GM19238 (cell line): ENCODE measurements around the gene KLHL36.
A peak's percentile ranks its signal among the peaks of the same experiment; 100 is the strongest.
"Not testable (repeated sequence)": the region's sequence is repeated elsewhere in the genome, so short reads cannot be mapped to it uniquely, and the experiment has no call there.

Source experiments
- DNase-seq: peaks from one replicate; pipeline ENCODE4 v3.0.0; 2011; ENCODE audit warnings: low spot score; ENCODE audit not compliant: insufficient read length

Gene KLHL36

DNA sequence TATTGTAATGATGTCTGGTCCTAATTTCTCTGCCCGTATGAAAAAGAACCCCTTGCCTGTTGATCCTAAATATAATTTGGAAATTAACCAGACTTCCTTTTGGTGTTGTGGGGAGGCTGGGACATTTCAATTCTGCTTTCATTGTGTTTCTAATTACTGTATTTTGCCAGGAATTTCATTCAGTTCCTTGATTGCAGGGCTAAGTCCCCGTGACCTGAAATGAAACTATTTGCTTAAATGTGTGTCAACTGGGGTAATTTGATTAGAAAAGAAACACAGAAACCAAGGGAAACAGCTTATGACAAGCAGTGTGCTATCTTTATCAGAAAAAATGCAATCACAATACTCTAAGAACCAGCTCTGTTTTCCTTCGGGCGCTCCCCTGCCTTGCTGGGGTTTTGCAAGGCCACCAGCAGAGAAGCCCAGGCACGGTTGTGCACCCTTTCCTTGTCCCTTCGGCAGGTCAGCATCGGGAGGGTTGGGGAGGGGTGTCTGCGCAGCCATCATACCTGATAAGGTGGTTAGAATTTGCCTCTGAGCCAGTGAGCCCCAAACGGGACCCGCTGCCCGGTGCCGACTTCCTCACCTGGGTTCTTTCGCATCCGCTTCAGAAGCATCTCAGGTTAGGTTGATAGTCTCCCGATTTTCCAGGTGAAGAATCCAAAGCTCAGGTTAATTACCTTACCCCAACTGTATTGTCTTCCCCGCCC lies 19.4 kb downstream of the KLHL36 start:
- no peak for DNase-seq

DNA sequence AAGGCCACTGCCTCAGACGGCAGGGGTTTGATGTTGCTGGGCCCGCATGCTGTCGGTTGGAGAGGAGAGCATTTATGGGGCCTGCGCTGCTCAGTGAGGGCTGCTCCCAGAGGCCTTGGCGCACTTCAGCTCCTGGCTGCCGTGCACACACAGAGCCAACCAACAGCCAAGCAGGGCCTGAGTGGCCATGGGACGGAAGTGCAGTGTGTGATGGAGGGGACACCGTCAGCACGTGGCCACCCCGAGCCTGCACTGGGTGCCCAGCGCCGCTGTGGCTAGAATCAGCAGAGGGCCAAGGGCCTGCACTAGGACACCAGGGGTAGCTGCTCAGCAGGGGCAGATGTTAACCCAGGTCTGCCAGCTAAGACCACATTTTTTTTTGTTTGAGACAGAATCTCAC lies 21.8 kb downstream of the KLHL36 start:
- no peak for DNase-seq

DNA sequence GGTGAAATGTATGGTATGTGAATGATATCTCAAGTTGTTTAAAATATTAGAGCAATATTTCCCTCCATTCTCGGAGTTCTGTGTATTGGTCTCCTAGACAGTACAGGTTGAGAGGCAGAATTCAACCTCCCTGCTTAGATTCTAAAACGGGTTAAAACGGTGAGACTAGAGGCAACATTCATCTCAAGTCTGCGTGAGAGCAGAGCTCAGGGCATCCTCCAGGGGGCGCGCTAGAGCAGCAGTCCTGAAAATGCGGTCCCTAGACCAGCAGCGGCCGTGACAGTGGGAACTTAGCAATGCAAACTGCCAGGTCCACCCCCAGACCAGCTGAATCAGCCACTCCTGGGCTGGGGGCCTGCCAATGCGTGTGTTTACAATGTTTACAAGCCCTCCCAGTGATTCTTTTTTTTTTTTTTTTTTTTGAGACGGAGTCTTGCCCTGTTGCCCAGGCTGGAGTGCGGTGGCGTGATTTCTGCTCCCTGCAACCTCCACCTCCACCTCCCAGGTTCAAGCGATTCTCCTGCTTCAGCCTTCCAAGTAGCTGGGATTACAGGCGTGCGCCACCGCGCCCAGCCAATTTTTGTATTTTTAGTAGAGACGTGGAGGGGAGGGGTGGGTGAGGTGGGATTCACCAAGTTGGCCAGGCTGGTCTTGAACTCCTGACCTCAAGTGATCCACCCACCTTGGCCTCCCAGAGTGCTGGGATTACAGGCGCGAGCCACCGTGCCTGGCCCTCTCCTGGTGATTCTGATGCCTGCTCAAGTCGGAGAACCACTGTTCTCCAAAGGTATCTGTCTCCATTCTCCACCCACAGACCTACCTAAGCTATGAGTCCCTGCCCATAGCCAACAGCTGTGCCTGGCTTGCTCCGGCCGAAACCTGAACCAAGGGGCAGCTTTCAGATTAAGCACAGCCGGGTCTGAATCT lies 24.2 kb downstream of the KLHL36 start:
- DNase-seq = peak; percentile 74

DNA sequence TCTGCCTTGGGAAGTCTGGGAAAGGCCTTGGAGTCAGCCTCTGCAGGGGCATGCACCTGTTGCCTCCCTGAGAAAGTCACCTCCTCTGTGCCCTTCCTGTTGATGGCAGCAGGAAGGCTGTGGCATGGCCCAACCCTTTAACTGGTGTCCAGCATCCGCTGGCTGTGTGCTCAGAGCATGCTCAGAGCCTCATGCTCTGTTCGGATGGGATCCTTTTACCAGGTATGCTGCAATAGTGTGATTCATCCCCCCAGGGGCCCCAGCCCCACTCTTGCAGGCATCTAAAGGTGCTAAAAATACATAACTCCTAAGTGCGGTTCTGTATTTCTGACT lies 24.9 kb downstream of the KLHL36 start:
- DNase-seq = no peak

DNA sequence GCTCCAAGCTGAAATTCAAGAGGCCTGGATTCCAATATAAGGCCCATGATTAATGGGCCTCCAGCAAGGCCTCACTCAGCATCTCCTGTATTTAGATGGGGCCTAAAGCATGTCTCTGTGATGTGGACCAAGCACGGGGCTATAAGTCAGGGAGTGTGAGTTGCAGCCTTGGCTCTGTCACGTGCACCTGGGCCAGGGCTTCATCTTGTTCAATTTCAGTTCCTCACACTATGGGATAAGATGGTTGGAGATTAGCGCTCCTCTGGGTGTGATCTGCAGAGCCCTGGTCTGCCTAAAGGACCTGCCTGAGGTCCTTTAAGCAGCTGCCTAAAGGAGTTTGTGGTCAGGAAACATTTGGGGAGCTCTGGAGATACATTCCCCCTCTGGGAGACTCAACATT lies 25.2 kb downstream of the KLHL36 start:
- DNase-seq = no peak

DNA sequence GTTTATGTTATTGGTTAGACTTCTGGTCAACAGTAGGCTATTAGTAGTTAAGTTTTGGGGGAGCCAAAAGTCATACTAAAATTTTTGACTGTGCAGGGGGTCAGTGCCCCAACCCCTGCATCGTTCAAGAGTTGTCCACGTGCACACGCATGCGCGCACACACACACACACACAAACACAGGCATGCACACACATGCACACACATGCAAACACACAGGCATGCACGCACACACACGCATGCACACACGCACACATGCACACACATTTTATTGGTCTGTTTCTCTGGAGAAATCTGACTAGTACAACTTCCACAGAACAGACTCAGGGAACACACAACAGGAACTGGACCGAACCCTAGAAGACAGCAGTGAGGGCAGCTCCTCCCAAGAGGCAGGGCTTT lies 27.1 kb downstream of the KLHL36 start:
- DNase-seq = no peak

DNA sequence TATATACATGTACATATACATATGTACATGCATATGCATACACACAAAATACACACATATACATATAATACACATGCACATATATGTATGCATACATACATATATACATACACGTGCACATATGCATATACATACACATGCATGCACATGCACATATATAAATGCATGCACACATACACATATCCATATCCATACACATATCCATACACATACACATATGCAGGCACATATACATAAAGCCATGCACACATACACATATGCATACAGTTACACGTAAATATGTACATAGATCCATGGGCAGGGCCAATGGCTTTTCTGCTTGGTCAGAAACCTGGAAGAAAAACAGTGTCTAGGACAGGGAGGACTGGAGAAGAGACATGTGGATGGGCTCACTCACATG lies 27.6 kb downstream of the KLHL36 start:
- DNase-seq = no peak

DNA sequence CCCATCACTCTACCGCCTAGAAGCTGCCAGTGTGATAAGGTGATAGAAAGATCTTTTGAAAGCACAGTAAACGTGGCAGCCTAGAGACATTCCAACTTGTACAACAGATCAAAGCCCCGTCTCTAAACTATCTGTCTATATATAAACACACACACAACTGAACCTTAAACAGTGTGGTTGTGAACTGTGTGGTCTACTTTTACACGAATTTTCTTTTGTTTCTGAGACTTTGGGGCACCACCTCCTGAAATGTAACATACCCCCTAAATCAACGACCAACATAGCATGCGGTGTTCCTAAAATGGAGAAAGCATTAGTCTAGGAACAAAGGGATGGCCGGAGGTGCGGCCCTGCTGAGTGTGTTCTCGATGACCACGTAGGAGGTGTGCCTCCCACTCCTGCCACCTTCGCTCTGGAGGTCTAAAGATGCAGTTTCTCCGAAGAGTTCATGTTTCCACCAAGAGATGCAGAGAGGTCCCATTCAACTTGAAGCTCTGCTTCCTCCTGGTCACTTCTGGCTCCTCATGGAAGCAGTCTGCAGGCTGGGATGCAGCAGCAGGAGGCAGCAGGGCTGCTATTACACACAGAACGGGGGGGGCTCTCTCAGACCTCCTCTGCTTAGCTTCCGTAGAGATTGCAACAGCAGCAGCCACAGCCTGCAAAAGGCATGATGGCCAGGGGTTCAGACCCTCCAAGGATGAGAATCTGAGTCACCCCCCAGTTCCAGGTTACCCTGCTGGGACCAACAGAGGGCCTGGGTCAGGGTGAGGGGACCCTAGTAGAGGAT lies 28.9 kb downstream of the KLHL36 start:
- no peak for DNase-seq

DNA sequence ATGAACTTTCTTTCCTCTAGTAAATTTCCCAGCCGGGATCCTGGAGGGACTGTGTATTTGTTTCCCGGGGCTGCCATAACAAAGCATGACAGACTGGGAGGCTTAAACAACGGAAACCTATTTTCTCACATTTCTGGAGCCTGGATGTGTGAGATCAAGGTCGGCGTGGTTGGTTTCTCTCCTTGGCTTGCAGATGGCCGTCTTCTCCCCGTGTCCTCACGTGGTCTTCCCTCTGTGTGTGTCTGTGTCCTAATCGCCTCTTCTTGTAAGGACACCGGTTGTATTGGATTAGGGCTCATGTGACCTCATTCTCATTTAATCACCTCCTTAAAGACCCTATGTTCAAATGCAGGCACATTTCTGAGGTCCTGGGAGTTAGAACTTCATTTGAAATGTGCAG lies 29.5 kb downstream of the KLHL36 start:
- no peak for DNase-seq

DNA sequence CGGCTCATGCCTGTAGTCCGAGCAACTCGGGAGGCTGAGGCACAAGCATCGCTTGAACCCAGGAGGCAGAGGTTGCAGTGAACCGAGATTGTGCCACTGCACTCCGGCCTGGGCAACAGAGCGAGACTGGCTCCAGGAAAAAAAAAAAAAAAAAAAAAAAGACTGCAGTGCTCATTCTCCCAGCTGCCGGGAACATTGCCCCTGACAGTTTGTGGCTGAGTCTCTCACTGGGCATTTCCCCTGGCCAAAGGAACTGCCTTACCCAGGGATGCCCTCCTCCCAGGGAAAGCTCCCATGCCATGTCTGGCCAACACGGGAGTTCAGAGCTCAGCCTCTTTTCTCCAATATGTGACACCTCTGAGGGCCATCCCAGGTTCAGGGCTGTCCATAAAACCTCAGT lies 30.2 kb downstream of the KLHL36 start:
- DNase-seq = no peak

DNA sequence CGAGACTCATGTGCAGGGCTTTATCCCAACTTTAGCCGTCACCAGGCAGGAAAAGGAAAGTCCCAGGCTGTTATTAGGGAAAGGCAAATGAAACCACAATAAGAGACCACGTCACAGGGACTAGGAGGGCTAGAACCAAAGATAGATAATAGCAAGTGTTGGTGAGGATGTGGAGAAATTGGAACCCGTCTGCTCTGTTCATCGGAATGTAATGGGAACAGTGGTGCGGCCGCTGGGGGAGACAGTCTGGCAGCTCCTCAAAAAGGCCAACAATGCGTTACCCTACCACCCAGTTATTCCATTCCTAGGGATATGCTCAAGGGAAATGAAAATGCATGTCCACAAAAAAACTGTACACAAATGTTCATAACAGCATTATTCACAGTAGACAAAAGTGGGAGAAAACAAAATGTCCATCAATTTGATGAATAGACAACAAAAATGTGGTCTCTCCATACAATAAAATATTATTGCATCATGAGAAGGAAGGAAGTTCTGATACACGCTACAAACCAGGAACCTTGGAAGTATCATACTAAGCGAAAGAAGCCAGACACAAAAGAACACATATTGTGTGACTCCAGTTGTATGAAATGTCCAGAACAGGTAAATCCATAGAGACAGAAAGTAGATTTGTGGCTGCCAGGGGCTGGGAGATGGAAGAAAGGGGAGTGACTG lies 32.0 kb downstream of the KLHL36 start:
- no peak for DNase-seq

DNA sequence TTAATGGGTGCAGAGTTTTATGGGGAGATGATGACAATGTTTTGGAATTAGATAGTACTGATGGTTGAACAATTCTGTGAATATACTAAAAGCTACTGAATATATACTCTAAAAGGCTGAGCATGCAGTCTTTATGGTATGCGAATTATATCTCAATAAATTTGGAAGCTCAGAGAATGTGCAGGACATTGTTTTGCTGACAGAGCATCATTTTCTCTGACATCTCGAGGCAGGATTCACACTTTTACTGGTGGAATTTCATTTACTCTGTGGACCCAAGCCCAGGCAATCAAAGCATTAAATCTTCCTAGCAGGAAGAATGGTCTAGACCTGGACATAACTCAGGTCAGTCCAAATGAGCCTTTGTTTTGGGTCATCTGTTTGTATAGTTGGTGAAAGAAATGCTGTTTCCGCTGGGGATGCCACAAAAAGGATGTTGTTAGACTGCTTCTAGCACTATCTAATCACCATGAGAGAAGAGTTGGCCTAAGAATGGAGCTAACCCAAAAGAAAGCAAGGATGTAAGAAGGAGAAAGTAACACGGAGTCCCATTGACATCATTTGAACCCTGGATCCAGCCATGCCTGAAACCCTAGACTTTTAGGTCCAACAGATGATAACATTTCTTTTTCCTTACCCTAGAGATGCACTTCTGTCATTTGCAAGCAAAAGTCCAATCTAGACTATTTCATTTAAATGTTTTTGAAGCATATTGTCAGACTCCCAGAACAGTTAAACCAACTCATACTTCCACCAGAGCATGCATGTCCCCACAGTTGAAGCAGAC lies 32.7 kb downstream of the KLHL36 start:
- DNase-seq = no peak

DNA sequence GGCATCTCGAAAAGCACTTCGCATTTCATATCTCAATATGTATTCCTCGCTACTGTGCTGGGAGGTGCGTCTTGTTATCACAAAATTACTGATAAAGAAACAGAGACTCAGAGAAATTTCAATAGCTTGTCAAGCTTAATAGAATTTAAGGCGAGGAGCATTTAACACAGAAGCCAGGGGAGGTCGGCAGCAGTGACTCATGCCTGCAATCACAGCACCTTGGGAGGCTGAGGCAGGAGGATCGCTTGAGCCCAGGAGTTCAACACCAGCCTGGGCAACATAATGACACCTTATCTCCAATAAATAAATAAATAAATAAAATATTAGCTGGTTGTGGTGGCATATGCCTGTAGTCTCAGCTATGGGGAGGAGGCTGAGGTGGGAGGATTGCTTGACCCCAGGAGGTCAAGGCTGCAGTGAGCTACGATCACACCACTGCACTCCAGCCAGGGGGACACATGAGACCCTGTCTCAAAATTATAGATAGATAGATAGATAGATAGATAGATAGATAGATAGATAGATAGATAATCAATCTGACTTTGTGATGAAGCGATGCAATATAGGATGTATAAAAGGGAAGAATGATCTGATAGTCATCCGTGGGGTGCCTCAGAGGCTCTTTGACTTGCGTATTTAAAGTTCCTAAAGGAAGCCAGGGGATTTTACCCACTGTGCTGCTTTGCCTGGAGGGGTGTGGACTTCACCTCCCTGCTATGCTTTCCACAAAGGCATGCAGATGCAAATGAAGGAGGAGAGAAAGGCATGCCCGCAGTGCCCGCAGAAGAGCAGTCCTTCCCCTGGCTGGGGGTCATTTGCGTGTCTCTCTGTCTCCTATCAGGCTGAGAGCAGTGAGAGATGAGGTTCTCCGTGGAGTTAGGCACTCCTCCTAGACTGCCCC lies 35.6 kb downstream of the KLHL36 start:
- no peak for DNase-seq

DNA sequence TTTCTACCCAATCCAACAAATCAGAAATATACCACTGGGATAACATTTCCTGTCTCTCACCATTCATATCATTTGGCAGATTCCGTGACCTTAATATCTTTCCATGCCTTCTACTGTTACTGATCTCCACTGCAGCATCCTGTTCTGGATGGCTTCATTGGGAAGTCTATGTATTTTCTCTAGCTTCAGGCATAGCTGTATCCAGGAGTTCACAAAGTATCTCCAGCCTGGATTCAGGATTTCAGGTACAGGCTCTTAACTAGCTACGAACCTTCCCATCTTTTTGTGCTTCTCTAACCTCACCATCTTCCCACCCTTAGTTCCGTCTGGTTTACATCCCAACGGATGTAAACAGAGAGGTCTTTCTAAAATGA lies 36.3 kb downstream of the KLHL36 start:
- DNase-seq = no peak

DNA sequence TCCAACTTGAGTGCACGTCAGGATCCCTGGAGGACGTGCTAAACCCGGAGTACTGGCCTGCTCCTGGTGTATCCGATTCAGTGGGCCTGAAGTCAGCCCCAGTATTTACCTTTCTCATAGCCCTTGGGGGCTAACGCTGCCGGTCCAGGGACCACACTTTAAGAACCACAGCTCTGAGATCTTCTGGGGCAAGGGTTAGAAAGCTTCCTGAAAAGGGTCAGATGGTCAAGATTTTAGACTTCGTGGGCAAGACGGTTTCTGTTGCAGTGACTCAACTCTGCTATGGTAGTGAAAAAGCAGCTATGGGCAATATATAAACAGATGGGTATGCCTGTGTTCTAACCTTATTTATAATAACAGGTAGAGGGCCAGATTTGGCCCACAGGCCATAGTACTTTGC lies 36.9 kb downstream of the KLHL36 start:
- no peak for DNase-seq

DNA sequence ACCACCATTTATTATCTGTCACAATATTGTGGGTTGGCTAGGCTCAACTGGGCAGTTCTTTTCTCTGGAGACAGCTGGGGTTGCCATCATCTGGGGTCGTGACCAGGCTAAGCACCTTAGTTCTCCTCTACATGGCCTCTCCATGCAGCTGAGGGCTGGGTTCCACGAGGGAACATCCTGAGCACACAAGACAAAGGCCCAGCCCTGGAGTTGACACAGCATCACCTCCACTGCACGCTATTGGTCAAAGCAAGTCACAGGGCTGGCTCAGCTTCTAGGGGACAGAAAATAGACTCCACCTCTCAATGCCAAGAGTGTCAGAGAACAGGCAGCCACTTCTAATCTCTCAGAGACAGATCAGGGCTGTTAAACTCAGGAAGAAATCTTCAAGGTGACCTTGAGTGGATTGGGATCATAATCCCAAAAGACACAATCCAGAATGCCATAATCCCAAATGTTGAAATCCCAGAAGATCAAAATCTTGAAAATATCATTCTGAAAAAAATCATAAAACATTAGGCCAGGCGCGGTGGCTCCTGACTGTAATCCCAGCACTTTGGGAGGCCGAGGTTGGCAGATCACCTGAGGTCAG lies 38.5 kb downstream of the KLHL36 start:
- DNase-seq = no peak

DNA sequence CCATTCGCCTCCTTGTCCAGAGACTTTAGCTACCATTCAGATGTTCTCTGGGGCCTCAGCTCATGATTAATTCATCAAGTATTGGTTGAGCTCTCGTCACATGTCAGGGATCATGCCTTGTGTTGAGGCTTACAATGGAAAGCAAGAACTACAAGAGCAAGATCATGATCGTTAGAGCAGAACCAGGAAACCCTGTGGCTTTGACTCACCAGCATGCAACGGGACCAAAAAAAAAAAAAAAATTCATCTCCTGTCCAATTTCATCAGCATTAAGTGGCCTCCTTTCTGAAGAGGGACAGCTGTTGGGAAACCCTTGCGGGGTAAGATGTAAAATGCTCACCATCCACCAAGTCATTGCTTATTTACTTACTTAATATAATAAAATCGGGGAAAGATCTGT lies 39.4 kb downstream of the KLHL36 start:
- DNase-seq = peak; percentile 32

DNA sequence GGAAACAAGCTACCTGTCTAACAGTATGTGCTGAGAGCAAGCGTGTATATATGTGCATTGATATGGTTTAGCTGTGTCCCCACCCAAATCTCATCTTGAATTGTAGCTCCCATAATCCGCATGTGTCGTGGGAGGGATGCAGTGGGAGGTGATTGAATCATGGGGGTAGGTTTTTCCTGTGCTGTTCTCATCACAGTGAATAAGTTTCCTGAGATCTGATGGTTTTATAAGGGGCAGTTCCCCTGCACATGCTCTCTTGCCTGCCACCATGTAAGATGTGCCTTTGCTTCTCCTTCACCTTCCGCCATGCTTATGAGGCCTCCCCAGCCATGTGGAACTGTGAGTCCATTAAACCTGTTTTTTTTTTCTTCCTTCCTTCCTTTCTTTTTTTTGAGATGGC lies 39.9 kb downstream of the KLHL36 start:
- not testable (repeated sequence) for DNase-seq

DNA sequence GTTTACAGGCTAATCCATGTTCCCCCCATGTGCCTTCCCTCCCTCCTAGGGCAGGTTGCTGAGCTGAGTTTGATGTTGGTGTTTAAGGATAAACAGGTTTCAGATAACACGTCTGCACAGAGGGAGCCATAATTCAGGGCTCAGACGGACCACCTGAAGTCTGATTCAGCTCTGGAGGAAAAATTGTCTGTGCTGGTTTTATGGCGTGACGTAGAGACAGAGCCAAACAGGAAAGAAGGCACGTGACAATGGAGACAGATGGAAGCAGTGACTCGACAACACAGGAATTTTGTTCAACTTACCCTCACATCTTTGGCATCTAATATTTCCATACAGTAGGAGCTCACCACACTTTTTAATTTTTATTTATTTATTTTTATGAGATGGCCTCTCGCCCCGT lies 40.8 kb downstream of the KLHL36 start:
- DNase-seq = no peak
